HUES6 (cell line): ENCODE measurements around the gene SMC3.

ENCODE experiments used
- H3K27ac ChIP-seq: 2 replicates; pipeline ENCODE4 v1.7.0; 2013; ENCODE audit warnings: low read depth, mild to moderate bottlenecking, low read length, inconsistent platforms
- H3K27me3 ChIP-seq: 2 replicates; pipeline ENCODE4 v1.6.1; 2013; ENCODE audit warnings: low read length; ENCODE audit not compliant: control insufficient read depth, insufficient read depth
- H3K36me3 ChIP-seq: 2 replicates; pipeline ENCODE4 v1.6.1; 2013; ENCODE audit warnings: low read length; ENCODE audit not compliant: control insufficient read depth, insufficient read depth
- H3K4me1 ChIP-seq: 2 replicates; pipeline ENCODE4 v1.6.1; 2013; ENCODE audit warnings: low read length; ENCODE audit not compliant: control insufficient read depth, insufficient read depth
- H3K4me3 ChIP-seq: 2 replicates; pipeline ENCODE4 v1.5.1; 2013; ENCODE audit warnings: low read depth, low read length
- H3K9ac ChIP-seq: one replicate; pipeline ENCODE4 v1.6.1; 2013; ENCODE audit warnings: mild to moderate bottlenecking, low read length
- H3K9me3 ChIP-seq: 2 replicates; pipeline ENCODE4 v1.6.1; 2013; ENCODE audit warnings: low read depth, low read length; ENCODE audit not compliant: control insufficient read depth, insufficient read depth

The SMC3 gene

DNA sequence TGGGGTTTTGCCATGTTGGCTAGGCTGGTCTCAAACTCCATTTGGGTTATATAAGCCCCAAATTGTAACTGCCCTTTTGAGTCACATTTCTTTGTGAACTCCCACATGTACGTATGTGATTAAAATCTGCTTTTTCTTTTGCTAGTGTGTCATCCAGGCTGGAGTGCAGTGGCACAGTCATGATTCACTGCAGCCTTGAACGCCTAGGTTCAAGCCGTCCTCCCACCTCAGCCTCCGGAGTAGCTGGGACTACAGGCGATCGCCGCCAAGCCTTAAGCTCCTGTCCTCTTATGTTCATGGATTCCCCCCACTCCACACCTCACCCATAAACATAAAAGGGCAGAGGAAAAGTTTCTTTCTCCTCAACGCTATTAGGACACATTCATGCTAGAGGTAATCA, 4.4 kb upstream of the SMC3 start:
- Histone ChIP-seq H3K4me3 (no peak overlapping the region), H3K27ac (no peak overlapping the region), H3K36me3 (no peaks in the 10 kb centered on the region), H3K9me3 (no peaks in the 10 kb centered on the region), H3K27me3 (no peaks in the 10 kb centered on the region), H3K4me1 (no peaks in the 10 kb centered on the region), H3K9ac (no peak overlapping the region)

DNA sequence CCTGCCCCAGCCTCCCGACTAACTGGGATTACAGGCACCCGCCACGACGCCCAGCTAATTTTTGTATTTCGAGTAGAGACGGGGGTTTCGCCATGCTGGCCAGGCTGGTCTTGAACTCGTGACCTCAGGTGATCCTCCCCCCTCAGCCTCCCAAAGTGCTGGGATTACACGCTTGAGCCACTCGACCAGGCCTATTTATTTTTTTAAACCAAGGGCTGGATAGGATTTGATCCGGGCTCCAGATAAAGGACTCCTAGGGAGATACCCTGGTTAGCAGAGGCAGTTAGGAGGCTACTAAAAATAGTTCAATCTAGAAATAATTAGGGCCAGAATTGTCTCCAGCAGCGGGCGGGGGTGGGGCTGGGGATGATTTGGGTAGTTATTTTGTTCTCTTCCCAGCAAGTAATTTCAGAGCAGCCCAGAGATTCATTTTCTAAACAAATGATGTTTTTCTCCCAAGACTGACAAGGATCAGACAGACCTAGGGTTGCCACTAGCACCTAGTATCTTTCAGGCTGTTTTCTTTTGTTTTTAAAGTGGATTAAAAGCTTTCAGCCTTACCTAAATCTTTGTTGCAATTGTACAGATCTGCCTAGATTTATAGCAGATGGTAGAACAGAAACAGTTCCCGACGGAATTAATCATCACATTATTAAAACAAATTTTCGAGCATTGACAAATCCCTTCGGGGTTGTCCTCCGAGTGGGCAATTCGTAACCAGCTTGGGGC, 859 bp upstream of the SMC3 start:
- peaks cover 19% of the 10 kb centered on the region for H3K36me3 ChIP-seq
- H3K27me3 ChIP-seq, result no peaks in the 10 kb centered on the region
- H3K4me1 ChIP-seq, result 0 out of 2 replicates have a peak, but pooled peaks cover 3% of the 10 kb centered on the region
- peak overlapping the region; percentile 93 for H3K9ac ChIP-seq
- peak overlapping the region; percentile 99 for H3K27ac ChIP-seq
- H3K9me3 ChIP-seq, result no peaks in the 10 kb centered on the region
- peak overlapping the region; percentile 85 for H3K4me3 ChIP-seq

DNA sequence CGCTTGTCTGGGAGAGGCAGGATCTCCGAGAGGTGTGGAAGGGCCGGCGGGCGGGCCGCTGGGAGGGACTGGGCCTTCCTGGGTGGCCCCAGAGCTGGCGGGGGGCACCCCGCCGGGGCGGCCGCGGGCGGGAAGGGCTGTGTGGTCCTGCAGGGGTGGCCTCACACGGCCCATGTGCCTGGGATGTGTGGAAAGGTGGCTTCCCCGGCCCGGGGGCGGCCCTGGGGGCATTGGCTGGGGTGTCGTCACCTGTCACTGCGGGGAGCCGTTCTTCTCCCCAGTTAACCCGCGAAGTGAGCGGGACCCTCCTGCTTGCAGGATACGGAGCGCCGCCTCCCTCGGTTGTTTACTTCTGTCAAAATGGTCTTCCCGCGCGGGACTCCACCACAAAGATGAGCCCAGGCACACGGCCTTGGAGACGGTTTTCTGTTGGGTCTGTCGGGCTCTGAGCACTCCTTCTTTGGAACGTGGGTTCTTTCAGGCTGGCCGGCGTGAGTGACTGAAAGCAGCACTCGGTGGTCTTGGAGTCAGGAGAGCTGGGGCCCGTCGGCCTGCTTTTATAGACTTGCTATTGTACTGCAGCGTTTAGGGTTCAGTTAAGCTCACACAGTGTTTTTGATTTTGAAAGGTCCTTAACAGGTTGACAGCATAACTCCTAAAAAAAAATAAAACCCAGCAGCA, 700 bp downstream of the SMC3 start:
- H3K36me3 ChIP-seq, result peaks cover 19% of the 10 kb centered on the region
- peak overlapping the region; percentile 85 for H3K4me3 ChIP-seq
- no peaks in the 10 kb centered on the region for H3K27me3 ChIP-seq
- H3K9ac ChIP-seq, result peak overlapping the region; percentile 93
- 0 out of 2 replicates have a peak, but pooled peaks cover 3% of the 10 kb centered on the region for H3K4me1 ChIP-seq
- peak overlapping the region; percentile 99 for H3K27ac ChIP-seq
- H3K9me3 ChIP-seq, result no peaks in the 10 kb centered on the region

DNA sequence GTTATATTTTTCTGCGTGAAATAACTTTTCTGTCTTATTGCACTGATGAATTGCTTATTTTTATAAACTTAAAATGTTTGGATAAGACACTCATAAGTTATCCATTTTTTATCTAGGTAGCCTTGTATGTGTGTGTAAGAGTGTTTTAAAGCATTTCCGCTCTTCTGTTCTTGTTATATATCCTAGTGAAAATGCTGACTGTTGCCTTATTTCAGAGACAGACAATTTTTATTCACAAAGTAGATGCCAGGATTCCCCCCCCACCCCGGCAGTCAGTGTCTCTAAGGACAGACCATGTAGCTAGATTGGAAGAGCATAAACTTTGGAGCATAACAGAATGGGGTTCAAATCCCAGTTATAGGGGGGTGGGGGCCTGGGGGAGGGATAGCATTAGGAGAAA, 1.6 kb downstream of the SMC3 start:
- 0 out of 2 replicates have a peak, but pooled peaks cover 3% of the 10 kb centered on the region for H3K4me1 ChIP-seq
- peak overlapping the region; percentile 85 for H3K4me3 ChIP-seq
- no peaks in the 10 kb centered on the region for H3K27me3 ChIP-seq
- H3K9me3 ChIP-seq, result no peaks in the 10 kb centered on the region
- no peak overlapping the region for H3K9ac ChIP-seq
- H3K27ac ChIP-seq, result no peak overlapping the region
- H3K36me3 ChIP-seq, result peaks cover 22% of the 10 kb centered on the region

DNA sequence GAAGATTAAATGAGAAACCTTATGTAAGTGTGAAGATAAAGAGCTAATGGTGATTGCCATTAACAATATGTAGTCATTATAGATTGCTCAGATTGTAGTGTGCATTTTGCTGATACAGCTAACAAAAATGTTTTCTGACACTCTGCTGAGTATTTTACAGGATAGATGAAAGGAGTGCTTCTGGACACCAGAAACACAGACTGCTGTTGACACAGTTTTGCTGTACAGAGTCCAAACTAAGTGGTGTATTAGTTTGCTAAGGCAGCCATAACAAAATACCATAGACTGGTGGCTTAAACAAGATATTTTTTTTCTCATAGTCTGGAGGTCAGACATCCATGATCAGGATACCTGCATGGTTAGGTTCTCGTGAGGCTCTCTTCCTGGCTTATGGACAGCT, 2.2 kb downstream of the SMC3 start:
- Histone ChIP-seq H3K4me3 (no peak overlapping the region), H3K9me3 (no peaks in the 10 kb centered on the region), H3K9ac (no peak overlapping the region), H3K4me1 (0 out of 2 replicates have a peak, but pooled peaks cover 3% of the 10 kb centered on the region), H3K27ac (no peak overlapping the region), H3K27me3 (no peaks in the 10 kb centered on the region), H3K36me3 (peaks cover 28% of the 10 kb centered on the region)

DNA sequence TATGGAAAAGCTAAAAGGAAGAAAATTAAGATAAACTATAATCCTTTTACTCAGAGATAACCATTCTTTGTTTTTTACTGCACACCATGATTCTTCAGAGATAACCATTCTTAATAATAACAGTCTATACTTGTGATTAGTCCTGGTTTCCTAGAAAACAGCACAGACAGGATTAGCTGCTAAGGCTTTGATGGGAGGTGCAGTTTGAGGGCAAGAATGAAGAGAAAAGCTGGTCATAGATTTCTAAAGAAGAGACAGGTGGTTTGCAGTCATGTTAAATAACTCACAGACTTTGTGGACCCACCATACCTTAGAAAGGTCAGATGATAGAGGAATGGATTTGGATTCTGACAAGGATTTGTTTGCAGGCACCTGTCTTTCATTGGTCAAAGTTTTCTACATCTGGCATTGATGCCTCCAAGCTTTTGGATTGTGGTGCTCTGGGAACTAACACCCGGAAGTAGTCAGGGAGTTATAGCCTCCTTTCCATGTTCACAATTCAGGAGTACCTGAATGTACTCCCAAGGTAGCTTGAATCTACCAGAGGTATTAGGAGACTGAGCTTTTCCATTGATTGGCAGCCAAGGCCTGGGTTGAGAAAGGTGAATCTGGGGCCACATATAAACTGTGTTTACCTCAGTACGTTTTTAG, 3.7 kb downstream of the SMC3 start:
- Histone ChIP-seq H3K27me3 (no peaks in the 10 kb centered on the region), H3K27ac (no peak overlapping the region), H3K36me3 (peaks cover 42% of the 10 kb centered on the region), H3K9me3 (no peaks in the 10 kb centered on the region), H3K4me3 (no peak overlapping the region), H3K9ac (no peak overlapping the region), H3K4me1 (0 out of 2 replicates have a peak, but pooled peaks cover 3% of the 10 kb centered on the region)

DNA sequence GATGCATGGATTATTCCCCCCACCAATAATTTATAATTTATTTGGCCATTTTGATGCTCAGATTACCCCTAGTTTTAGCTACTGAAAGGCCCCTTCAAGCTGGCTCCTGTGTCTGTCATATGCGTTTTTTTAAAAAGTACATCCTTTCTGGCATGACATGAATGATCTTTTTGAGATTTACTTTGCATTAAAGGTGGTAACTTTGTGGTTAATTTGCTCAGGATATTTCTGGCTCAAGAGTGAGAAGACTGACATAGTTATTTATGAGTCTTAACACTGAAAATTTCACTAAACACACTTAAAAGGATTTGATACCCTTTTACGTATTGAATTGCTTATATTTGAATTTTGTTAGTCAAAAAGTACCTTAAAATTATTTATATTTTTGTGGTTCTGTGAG, 5.4 kb downstream of the SMC3 start:
- Histone ChIP-seq H3K27ac (no peak overlapping the region), H3K4me1 (0 out of 2 replicates have a peak, but pooled peaks cover 3% of the 10 kb centered on the region), H3K27me3 (no peaks in the 10 kb centered on the region), H3K36me3 (peaks cover 58% of the 10 kb centered on the region), H3K9me3 (no peaks in the 10 kb centered on the region), H3K4me3 (no peak overlapping the region), H3K9ac (no peak overlapping the region)

DNA sequence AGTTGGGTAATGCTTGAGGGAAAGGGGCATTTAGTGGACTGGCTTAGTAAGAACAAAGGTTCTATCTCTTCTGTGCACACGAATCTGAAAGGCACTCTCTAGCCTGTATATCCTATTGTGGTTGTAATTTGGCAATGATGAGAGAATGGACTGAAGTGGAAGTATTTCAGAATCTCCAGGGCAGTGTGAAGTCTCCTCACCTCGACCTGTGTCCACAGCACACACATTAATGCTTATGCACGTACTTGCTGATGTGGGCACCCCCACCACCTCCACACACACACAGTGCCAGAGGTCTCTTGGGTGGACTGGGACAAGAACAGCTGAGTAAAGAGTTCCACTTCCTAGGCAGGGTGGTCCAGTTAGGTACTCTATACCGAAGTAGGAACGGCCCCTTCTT, 6.9 kb downstream of the SMC3 start:
- peaks cover 74% of the 10 kb centered on the region for H3K36me3 ChIP-seq
- no peak overlapping the region for H3K4me3 ChIP-seq
- H3K27me3 ChIP-seq, result no peaks in the 10 kb centered on the region
- no peaks in the 10 kb centered on the region for H3K4me1 ChIP-seq
- no peak overlapping the region for H3K9ac ChIP-seq
- no peaks in the 10 kb centered on the region for H3K9me3 ChIP-seq
- H3K27ac ChIP-seq, result no peak overlapping the region

DNA sequence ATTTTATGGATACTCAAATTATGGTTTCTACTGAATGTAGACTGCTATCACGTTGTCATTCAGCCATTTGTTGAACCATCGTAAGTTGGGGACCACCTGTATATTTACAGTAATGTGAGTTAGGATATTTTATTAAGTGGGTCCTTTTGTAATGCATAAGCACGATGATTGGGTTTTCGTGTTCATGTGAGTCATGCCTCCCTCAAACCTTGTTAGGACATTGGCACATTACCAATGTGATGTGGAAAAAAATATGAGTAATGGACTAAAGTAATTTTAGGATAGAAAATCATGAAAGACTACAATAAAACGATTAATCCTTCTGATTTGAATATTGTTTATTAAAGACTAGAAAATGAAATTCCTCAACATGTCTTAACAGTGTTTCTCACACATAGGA, 8.7 kb downstream of the SMC3 start:
- no peak overlapping the region for H3K4me3 ChIP-seq
- peaks cover 74% of the 10 kb centered on the region for H3K36me3 ChIP-seq
- no peaks in the 10 kb centered on the region for H3K27me3 ChIP-seq
- H3K4me1 ChIP-seq, result no peaks in the 10 kb centered on the region
- H3K9me3 ChIP-seq, result no peaks in the 10 kb centered on the region
- no peak overlapping the region for H3K27ac ChIP-seq
- H3K9ac ChIP-seq, result no peak overlapping the region

DNA sequence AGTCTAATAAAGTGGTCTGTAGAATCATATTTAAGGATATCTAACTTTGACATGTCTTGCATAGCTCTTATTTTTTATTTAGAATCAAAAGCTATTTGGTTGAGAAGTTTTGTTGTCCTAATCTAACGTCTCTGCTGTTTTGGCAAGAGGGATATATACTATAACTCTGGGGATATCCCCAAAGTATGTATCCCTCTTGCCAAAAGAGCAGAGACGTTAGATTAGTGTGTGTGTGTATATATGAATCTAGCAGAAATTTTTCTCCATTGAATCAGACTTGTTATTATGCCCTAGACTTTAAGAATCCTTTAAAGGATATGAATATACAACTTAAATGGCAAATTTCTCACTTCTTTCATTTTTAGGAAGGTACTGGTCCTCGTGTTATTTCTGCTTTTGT, 9.6 kb downstream of the SMC3 start:
- H3K27ac ChIP-seq, result no peak overlapping the region
- no peaks in the 10 kb centered on the region for H3K27me3 ChIP-seq
- H3K4me1 ChIP-seq, result no peaks in the 10 kb centered on the region
- H3K9me3 ChIP-seq, result no peaks in the 10 kb centered on the region
- H3K4me3 ChIP-seq, result no peak overlapping the region
- H3K36me3 ChIP-seq, result peaks cover 79% of the 10 kb centered on the region
- no peak overlapping the region for H3K9ac ChIP-seq

DNA sequence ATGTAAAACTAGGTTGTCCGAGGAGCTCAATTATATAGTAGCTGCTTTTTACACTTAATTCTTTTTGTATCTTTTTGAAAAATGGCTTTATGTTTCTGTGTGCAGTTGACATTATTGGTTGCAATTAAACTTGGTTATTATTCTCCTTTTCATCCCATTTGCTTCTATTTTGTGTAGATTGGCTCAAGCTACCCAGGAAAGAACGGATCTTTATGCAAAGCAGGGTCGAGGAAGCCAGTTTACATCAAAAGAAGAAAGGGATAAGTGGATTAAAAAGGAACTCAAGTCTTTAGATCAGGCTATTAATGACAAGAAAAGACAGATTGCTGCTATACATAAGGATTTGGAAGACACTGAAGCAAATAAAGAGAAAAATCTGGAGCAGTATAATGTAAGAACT, 16.5 kb downstream of the SMC3 start:
- H3K36me3 ChIP-seq, result peaks cover 92% of the 10 kb centered on the region
- no peaks in the 10 kb centered on the region for H3K4me1 ChIP-seq
- no peak overlapping the region for H3K4me3 ChIP-seq
- H3K27me3 ChIP-seq, result no peaks in the 10 kb centered on the region
- H3K9me3 ChIP-seq, result no peaks in the 10 kb centered on the region
- no peak overlapping the region for H3K9ac ChIP-seq
- no peak overlapping the region for H3K27ac ChIP-seq
